Endothelial cell (in vitro differentiated cells): Measurements from ENCODE around the gene GLRB. TPM values are rescaled to one million over a fixed set of nuclear protein-coding genes. Genes with fewer than 3 reads are reported as not detected.
A peak's percentile ranks its signal among the peaks of the same experiment; 100 is the strongest.

Experiments used
- DNase-seq: peaks from one replicate; pipeline ENCODE4 v3.0.0; 2021; ENCODE audit warnings: low spot score
- H3K27ac Mint-ChIP-seq: one replicate; pipeline ENCODE4 v1.8.0; 2021; ENCODE audit warnings: mixed read lengths, inconsistent platforms; ENCODE audit not compliant: unreplicated experiment
- H3K27me3 Mint-ChIP-seq: one replicate; pipeline ENCODE4 v1.8.0; 2021; ENCODE audit warnings: mild to moderate bottlenecking, moderate library complexity, mixed read lengths, inconsistent platforms; ENCODE audit not compliant: unreplicated experiment
- H3K36me3 Mint-ChIP-seq: one replicate; pipeline ENCODE4 v1.8.0; 2021; ENCODE audit warnings: mild to moderate bottlenecking, low read depth, mixed read lengths, inconsistent platforms; ENCODE audit not compliant: unreplicated experiment
- H3K4me1 Mint-ChIP-seq: one replicate; pipeline ENCODE4 v1.8.0; 2021; ENCODE audit warnings: mild to moderate bottlenecking, mixed read lengths, inconsistent platforms; ENCODE audit not compliant: unreplicated experiment
- H3K4me3 Mint-ChIP-seq: one replicate; pipeline ENCODE4 v1.8.0; 2021; ENCODE audit warnings: mild to moderate bottlenecking, mixed read lengths, inconsistent platforms; ENCODE audit not compliant: unreplicated experiment
- H3K9me3 Mint-ChIP-seq: one replicate; pipeline ENCODE4 v1.8.0; 2021; ENCODE audit warnings: mixed read lengths, inconsistent platforms; ENCODE audit not compliant: unreplicated experiment
- CTCF ChIP-seq: fragments of 200-600 bp; sonication (generic); IDR thresholded peaks from one replicate; pipeline ENCODE4 v1.5.0; 2021; ENCODE audit warnings: antibody characterized with exemption; ENCODE audit not compliant: unreplicated experiment
- total RNA-seq: library from RNA; stranded (reverse); fragmentation: NEBNext Ultra II Directional; extraction: Animal tissue kit (Norgen Biotek cat#: 25700); gene quantifications from one replicate; pipeline ENCODE4 v1.2.1, GENCODE V29; 2021; ENCODE audit not compliant: unreplicated experiment

The GLRB gene
- total RNA-seq, 1 donor from 2014 or later = 1.0 TPM

GRCh38 chr4:157217708-157218107 is 141.8 kb downstream of the GLRB start:
- peak; percentile 70 for TF ChIP-seq CTCF
- H3K9me3 Mint-ChIP-seq = no peaks in the 10 kb centered on the region
- H3K27ac Mint-ChIP-seq = no peak overlapping the region
- H3K27me3 Mint-ChIP-seq = peaks cover 14% of the 10 kb centered on the region
- no peaks in the 10 kb centered on the region for H3K36me3 Mint-ChIP-seq
- DNase-seq = peak; percentile 9
- H3K4me1 Mint-ChIP-seq = peaks cover 9% of the 10 kb centered on the region
- no peak overlapping the region for H3K4me3 Mint-ChIP-seq

GRCh38 chr4:157219711-157220370 is 143.9 kb downstream of the GLRB start:
- Mint-ChIP-seq H3K4me1 (peaks cover 15% of the 10 kb centered on the region), H3K27ac (no peak overlapping the region), H3K9me3 (no peaks in the 10 kb centered on the region), H3K36me3 (no peaks in the 10 kb centered on the region), H3K4me3 (peak overlapping the region; percentile 48), H3K27me3 (peaks cover 14% of the 10 kb centered on the region)
- no peak for TF ChIP-seq CTCF
- no peak for DNase-seq

GRCh38 chr4:157220371-157220881 is 144.5 kb downstream of the GLRB start, which contains the start of gene GRIA2:
Gene GRIA2, plus strand, starts transcription at chr4:157220728. Its CDS starts 315 bp downstream, at chr4:157221043.
- no peak for TF ChIP-seq CTCF
- Mint-ChIP-seq H3K36me3 (no peaks in the 10 kb centered on the region), H3K4me3 (peak within 1 kb of the TSS; percentile 95), H3K4me1 (peaks cover 15% of the 10 kb centered on the region), H3K9me3 (no peaks in the 10 kb centered on the region), H3K27me3 (peaks cover 14% of the 10 kb centered on the region), H3K27ac (no peak within 1 kb of the TSS)
- peak; percentile 88 for DNase-seq

GRCh38 chr4:157221426-157221894 is 145.5 kb downstream of the GLRB start:
- peaks cover 15% of the 10 kb centered on the region for H3K4me1 Mint-ChIP-seq
- no peaks in the 10 kb centered on the region for H3K36me3 Mint-ChIP-seq
- H3K27me3 Mint-ChIP-seq = peaks cover 14% of the 10 kb centered on the region
- no peak for TF ChIP-seq CTCF
- DNase-seq = no peak
- H3K4me3 Mint-ChIP-seq = peak overlapping the region; percentile 95
- no peaks in the 10 kb centered on the region for H3K9me3 Mint-ChIP-seq
- peak overlapping the region; percentile 84 for H3K27ac Mint-ChIP-seq

Other genes with a start within 250 kb of the GLRB start
- gene PDGFC, start 104.4 kb upstream of the GLRB start, total RNA-seq = 22.0 TPM
- gene GRIA2, start 144.6 kb downstream of the GLRB start, total RNA-seq = 0.13 TPM